CD1c-positive myeloid dendritic cell (primary cell): ENCODE measurements around the gene RBMS3.
"Not testable (repeated sequence)": the region's sequence is repeated elsewhere in the genome, so short reads cannot be mapped to it uniquely, and the experiment has no call there.

Source experiments
- DNase-seq: peaks from one replicate; pipeline ENCODE4 v3.0.0-alpha.2; 2016; ENCODE audit errors: extremely low spot score

Gene RBMS3

DNA sequence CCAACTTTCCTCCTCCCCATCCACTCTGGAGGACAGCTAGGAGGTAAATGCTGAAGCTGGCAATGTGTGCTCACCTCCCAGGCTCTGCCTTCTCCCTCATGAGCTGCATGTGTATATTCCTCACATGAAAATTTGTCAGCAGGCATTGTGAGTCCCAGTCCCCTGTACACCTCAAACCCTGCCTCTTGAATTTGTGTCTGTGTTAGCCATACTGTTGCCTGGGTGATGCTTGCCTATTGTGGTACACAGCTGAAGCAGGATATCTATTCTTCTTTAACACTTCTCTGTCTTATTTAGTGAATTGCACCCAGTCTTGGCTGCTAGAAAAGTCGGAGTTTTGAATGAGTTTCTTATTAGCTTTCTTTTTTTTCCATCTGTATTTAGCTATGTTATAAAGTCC lies 739.5 kb downstream of the RBMS3 start:
- DNase-seq: no peak

DNA sequence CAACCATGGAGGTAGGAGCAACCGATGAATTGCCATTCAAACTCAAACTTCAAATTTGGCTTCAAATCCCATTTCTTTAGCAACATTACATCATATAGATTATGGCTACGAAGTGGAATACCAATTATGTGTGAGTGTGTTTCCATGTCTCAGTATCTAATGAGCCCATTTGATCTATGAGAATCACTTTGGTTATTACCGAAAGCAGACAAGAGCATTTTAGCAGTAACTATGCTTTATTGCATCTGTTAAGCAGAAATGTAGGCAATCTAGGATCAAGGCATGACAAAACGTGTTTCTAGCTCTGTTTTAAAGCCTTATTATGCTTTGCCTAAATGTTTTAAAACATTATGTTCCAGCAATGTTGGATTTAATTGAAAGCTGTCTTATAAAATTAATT lies 743.6 kb downstream of the RBMS3 start:
- DNase-seq: no peak

DNA sequence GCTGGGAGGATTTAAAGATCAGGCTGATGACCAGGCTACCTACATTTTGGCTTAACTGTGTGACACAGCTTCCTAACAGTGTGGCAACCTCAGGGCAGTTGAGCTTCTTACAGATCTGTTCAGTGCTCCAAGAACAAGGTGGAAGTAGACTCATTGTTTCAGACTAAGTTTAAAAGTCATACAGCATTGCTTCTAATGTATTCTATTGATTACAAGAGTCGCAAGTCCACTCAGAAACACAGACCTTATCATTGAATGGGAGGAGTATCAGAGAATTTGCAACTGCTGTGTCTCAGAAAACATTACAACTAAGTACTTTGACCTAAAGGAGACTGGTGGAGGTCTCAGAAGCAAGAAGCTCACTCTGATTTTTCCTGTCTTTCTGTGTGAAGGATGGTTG lies 746.0 kb downstream of the RBMS3 start:
- DNase-seq: no peak

DNA sequence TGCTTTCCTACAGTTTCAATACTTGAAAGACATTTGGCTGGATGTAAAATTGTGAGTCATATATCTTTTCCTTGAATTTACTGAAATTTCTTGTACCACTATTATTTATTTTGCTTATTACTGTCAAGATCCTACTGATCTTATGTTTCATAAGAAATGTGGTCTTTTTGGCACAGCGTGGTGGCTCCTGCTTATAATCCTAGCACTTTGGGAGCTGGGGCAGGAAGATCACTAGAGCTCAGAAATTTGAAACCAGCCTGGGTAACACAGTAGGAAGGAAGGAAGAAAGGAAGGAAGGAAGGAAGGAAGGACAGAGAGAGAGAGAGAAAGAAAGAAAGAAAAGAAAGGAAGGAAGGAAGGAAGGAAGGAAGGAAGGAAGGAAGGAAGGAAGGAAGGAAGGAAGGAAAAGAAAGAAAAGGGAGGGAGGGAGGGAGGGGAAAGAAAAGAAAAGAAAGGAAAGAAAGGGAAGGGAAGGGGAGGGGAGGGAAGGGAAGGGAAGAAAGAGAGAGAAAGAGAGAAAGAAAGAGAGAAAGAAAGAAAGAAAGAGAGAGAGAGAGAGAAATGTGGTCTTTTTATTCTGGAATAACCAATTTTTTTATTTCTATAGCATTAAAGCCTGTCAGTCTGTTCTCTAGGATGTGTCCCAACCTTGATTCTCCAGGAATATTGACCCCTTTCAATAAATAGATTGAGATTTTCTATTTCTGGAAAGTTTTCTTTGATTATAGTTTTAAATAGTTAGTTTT lies 753.5 kb downstream of the RBMS3 start:
- no peak for DNase-seq

DNA sequence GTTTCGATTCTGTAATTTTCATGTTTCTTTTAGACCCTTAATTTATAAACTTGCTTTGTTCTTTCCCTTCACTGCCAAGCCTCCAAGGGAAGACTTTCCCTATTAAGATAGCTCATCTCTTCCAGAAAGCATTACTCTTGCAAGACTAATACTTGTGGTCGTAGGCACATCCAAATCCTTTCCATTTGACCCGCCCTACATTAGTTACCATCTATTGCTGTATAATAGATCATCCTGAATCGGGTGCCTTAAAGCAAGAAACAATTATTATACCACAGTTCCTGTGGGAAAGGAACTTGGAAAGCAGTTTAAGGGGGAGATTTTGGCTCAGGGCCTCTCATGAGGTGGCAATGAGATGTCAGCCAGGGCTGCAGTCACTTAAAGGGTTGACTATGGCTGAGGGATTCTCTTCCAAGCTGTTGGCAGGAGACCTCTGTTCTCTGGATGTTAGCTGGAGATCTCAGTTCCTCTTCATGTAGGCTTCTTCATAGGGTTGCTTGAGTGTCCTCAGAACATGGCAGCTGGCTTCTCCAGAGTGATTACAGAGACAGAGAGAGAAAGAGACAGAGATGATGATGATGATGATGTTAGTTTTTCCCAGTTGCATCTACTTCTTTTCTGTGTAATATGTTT lies 755.2 kb downstream of the RBMS3 start:
- DNase-seq: no peak

DNA sequence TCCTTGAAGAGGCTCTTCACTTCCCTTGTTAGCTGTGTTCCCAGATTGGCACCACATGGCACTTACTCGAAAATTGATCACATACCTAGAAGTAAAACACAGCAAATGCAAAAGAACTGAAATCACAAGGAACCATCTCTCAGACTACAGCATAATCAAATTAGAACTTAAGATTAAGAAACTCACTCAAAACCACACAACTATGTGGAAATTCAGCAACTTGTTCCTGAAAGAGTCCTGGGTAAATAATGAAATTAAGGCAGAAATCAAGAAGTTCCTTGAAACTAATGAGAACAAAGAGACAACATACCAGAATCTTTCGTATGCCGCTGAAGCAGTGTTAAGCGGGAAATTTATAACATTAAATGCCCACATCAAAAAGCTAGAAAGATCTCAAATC lies 759.3 kb downstream of the RBMS3 start:
- peak; percentile 32 for DNase-seq

DNA sequence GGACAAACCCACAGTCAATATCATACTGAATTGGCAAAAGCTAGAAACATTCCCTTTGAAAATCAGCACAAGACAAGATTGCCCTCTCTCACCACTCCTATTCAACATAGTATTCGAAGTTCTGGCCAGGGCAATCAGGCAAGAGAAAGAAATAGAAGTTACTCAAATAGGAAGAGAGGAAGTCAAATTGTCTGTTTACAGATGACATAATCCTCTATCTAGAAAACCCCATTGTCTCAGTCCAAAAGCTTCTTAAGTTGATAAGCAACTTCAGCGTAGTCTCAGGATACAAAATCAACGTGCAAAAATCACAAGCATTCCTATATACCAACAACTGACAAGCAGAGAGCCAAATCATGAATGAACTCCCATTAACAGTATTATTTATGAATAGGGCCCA lies 760.6 kb downstream of the RBMS3 start:
- DNase-seq: peak; percentile 15

DNA sequence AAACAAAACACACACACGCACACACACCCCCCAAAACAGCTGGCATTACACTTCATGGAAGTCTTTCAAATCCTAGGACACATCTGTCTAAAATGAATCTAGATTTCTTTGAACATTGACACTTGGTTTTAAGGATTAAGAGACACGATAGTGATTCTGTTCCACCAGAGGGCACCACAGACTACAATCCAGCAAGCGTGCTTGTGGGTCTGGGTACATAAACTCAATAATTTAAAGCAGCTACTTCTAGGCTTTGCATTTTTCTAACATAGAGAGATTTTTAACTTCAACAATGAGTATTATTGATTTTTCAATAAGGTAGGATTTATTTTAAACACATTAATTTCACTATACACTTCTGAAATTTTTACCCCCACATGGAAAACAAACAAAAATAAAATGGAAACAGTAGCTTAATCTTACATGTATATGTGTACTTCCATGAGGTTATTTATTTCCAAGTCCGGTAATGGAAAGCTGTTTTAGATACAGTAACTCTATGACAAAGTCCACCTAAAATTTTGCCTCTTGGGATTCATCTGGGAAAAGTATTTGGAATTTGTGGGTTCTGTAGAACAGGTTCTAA lies 761.5 kb downstream of the RBMS3 start:
- peak; percentile 72 for DNase-seq

DNA sequence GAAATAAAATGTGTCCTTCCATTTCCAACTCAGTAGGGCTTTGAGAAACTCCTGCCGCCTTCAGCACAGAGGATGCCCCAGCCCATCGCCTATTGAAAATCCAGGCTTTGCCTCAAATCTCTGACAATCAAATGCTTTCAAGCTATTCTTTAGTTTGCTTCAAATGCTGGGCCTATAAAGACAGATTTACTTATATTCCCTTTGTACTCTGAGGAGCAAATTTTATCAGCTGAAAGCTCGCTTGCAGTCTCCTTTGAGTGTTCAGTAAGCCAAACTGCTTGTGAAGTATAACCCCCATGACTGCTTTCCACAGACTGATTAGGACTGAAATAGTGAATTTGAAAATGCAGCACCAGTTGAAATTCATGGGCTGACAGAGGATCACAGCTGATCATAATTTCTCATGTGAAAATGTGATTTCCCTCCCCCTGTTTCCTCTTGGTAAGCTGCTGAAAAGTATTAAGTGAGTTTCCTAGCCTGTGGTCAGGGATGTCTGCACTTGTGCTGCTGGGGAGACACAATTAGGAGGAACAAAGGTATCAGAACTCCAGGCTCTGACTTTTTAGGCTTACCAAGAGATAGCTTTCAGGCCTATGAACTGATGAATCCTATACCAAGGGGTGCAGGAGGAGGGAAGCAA lies 762.2 kb downstream of the RBMS3 start:
- no peak for DNase-seq

DNA sequence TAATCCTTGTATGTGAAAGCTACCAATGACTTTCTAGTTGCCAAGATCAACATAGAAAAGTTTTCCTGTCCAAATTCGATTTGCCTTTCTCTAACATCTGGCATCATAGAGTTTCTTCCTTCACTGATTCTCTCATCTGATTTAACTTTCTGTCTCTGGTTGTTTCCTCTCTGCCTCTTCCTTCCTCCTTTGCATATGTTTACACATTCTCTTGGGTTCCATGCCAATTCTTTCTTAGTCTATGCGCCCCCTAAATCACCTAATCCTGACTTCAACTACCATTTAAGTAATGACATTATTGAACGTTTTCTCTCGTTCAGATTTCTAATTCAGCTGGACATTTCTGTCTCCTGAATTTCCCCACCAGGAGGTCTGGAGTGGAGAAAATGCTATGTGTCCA lies 763.6 kb downstream of the RBMS3 start:
- no peak for DNase-seq

DNA sequence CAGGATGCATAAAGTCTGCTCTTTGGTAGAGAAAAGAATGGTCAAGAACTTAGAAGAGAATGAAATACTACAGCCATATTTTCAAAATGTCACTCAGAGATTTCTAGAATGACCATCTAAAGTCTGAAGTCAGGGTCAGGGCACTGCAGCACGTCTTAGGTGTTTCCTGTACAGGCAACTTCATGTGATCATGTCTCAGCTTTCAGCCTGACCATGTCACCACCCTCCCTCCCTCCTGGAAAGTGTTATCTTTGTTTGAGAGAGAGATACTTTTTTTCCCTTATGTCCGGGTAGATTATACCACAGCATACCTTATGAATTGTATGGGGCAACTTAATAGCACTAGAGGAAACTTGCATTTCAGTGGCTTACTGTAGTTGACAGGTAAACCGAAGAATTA lies 767.6 kb downstream of the RBMS3 start:
- DNase-seq: no peak

DNA sequence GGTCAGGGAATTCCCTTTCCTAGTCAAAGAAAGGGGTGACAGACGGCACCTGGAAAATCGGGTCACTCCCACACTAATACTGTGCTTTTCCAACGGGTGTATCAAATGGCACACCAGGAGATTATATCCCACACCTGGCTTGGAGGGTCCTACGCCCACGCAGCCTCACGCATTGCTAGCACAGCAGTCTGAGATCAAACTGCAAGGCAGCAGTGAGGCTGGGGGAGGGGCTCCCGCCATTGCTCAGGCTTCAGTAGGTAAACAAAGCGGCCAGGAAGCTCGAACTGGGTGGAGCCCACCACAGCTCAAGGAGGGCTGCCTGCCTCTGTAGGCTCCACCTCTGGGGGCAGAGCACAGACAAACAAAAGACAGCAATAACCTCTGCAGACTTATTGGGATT lies 769.2 kb downstream of the RBMS3 start:
- not testable (repeated sequence) for DNase-seq

DNA sequence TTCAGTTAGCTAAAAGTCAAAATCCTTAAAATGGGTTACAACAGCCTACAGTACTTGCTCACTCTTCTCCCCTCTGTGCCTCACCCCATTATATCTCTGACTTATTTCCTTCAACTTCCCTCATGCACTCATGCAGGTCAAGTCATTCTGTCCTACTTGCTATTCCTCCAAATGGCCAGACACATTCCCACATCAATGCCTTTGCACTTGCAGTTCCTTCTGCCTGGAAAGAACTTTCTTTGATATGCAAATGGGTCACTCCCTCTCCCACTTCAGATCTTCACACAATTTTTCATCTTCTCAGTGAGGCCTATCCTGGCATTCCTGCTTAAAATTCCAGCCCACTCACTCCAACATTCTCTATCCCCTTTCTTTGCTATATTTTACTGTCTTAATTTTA lies 778.4 kb downstream of the RBMS3 start:
- no peak for DNase-seq
